Activated CD4-positive, alpha-beta memory T cell treated with anti-CD3 and anti-CD28 coated beads for 36 hours (primary cell): ENCODE data around the gene CST9L. TPM values are rescaled to one million over a fixed set of nuclear protein-coding genes. Genes with fewer than 3 reads are reported as not detected.

Experiments
- CTCF ChIA-PET: fragments of 350-600 bp; sonication (Branson Sonifier 250); formaldehyde crosslinking; loops from one replicate; lab custom pipeline; 2021; ENCODE audit warnings: antibody characterized with exemption, inconsistent platforms; lab: Charles Lee
- POLR2A ChIA-PET: fragments of 350-600 bp; sonication (Branson Sonifier 250); formaldehyde crosslinking; loops from one replicate; lab custom pipeline; 2021; ENCODE audit warnings: antibody characterized with exemption; lab: Charles Lee
- DNase-seq: peaks from one replicate; pipeline ENCODE4 v3.0.0-alpha.2; 2020
- H3K27ac Mint-ChIP-seq: one replicate; pipeline ENCODE4 v1.8.0; 2021; ENCODE audit warnings: mixed read lengths
- H3K27me3 Mint-ChIP-seq: one replicate; pipeline ENCODE4 v1.8.0; 2021; ENCODE audit warnings: mixed read lengths
- H3K36me3 Mint-ChIP-seq: one replicate; pipeline ENCODE4 v1.8.0; 2021; ENCODE audit warnings: mixed read lengths
- H3K4me1 Mint-ChIP-seq: one replicate; pipeline ENCODE4 v1.8.0; 2021; ENCODE audit warnings: low read depth, mixed read lengths
- H3K4me3 Mint-ChIP-seq: one replicate; pipeline ENCODE4 v1.8.0; 2021; ENCODE audit warnings: mild to moderate bottlenecking, mixed read lengths
- H3K9me3 Mint-ChIP-seq: one replicate; pipeline ENCODE4 v1.8.0; 2021; ENCODE audit warnings: mixed read lengths
- intact Hi-C: fragments of 100-400 bp; cut with micrococcal nuclease; formaldehyde crosslinking; loops from one replicate; pipeline ENCODE4 v1.15.1; 2023
- total RNA-seq, 2 experiments: library from RNA; stranded (reverse); gene quantifications; one replicate each; pipeline ENCODE4 v1.2.3, GENCODE V29; 2021

CST9L gene
- total RNA-seq, 2 experiments from 2014 or later, result not detected

DNA sequence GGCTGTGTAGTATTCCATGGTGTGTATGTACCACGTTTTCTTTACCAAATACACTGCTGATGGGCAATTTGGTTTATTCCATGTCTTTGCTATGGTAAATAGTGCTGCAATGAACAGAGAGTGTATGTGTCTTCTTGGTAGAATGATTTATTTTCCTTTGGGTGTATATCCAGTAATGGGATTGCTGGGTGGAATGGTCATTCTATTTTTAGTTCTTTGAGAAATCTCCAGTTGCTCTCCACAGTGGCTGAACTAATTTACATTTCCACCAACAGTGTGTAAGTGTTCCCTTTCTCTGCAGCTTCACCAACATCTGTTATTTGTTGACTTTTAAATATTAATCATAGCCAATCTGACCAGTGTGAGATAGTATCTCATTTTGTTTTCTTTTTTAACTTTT, 13.9 kb downstream of the CST9L start:
- DNase-seq, result no peak
- Mint-ChIP-seq H3K4me1 (no peaks in the 10 kb centered on the region), H3K9me3 (peaks cover 6% of the 10 kb centered on the region), H3K4me3 (no peak overlapping the region), H3K36me3 (no peaks in the 10 kb centered on the region), H3K27me3 (no peaks in the 10 kb centered on the region), H3K27ac (no peak overlapping the region)
- POLR2A ChIA-PET, result no interaction called here
- intact Hi-C loops, result no loop called here
- CTCF ChIA-PET, result no interaction called here

DNA sequence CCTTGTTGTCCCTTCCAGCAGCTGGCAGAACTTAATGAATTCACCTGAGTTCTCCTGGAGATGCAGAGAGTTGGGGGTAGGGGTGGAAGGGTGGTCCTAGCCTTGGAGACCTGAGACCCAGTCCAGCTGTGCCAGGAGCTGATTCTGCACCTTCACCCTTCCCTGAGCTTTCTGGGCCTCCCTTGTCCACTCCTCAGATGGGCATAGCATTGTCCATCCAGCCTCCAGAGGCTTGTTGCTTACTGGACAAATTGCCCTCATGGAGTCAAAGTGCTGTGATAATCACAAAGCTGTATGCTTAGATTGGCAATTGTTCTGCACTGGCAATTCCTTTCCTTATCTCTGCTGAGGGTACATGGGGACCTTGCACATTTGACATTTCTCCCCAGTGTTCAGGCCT, 16.5 kb downstream of the CST9L start:
- CTCF ChIA-PET, result no interaction called here
- H3K27ac Mint-ChIP-seq, result no peak overlapping the region

DNA sequence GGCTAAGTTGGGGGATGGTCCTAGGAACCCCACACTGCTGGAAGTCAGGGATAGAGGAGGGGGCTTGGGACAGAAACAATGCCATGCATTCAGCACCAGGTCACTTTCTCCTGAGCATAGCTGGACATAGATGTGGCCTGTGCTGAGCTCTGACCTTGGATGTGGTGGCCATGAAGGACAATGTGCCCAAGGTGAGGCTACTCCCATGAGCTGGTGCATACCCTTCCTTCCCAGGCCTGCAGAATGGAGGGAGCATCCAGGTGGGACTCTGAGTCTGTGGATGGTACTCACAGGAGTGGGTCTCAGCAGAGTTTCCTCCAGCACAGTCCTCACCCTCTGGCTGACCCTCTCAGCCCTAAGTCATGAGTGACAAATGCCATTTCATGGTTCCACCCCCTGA, 16.9 kb downstream of the CST9L start:
- POLR2A ChIA-PET, result no interaction called here
- Mint-ChIP-seq H3K9me3 (no peaks in the 10 kb centered on the region), H3K27ac (no peak overlapping the region), H3K36me3 (no peaks in the 10 kb centered on the region), H3K4me3 (no peak overlapping the region), H3K4me1 (no peaks in the 10 kb centered on the region), H3K27me3 (no peaks in the 10 kb centered on the region)
- CTCF ChIA-PET, result no interaction called here
- DNase-seq, result no peak
- intact Hi-C loops, result no loop called here

More for the DNA sequence above, 16.5 kb downstream of the CST9L start:
- intact Hi-C loops, result no loop called here
- POLR2A ChIA-PET, result no interaction called here
- DNase-seq, result no peak
- H3K27me3 Mint-ChIP-seq, result no peaks in the 10 kb centered on the region
- no peak overlapping the region for H3K4me3 Mint-ChIP-seq
- H3K36me3 Mint-ChIP-seq, result no peaks in the 10 kb centered on the region
- H3K4me1 Mint-ChIP-seq, result no peaks in the 10 kb centered on the region
- H3K9me3 Mint-ChIP-seq, result no peaks in the 10 kb centered on the region

DNA sequence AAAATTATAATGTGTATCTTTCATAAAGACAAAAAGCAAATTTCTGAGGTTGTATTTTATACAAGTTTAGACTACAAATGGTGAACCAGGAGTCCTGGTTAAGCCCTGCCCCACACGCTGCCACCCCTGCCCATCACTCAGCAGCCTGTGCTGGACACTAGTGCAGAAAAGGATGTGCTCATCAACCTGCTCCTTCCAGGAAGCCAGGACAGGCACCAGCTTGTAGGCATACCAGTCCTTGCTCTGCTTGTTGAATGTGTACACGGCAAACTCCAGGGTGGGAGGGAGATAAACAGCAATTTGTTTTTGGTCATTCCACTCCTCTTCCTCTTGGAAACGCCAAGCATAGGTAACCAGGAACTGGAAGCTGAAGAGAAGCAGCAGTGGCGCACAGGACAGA, 18.1 kb downstream of the CST9L start:
- Mint-ChIP-seq H3K27me3 (no peaks in the 10 kb centered on the region), H3K36me3 (no peaks in the 10 kb centered on the region), H3K27ac (no peak overlapping the region), H3K9me3 (no peaks in the 10 kb centered on the region), H3K4me3 (no peak overlapping the region), H3K4me1 (no peaks in the 10 kb centered on the region)
- intact Hi-C loops, result no loop called here
- POLR2A ChIA-PET, result no interaction called here
- CTCF ChIA-PET, result no interaction called here
- no peak for DNase-seq

DNA sequence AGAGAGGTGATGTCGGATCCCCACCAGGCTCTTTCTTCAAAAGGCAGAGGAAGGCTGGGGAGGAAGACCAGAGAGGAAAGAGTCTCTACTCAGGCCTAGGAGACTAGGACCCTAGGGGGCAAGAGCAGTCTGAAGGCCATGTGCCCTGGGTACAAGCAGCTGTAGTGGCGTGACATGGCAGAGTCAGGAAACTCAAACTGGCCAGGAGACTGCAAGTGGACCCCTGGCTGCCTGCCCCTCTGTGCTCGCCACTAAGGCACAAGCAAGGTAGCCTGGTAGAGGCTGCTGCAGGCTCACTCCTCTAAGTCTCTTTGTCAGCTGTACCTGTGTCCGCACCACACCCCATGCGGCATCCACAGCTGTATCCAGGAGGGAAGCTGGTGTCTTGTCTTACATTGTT, 19.9 kb downstream of the CST9L start:
- ChIA-PET POLR2A (no interaction called here), CTCF (no interaction called here)
- no peaks in the 10 kb centered on the region for H3K4me1 Mint-ChIP-seq
- peaks cover 2% of the 10 kb centered on the region for H3K27me3 Mint-ChIP-seq
- no peak overlapping the region for H3K4me3 Mint-ChIP-seq
- no peak overlapping the region for H3K27ac Mint-ChIP-seq
- no peaks in the 10 kb centered on the region for H3K36me3 Mint-ChIP-seq
- no peak for DNase-seq
- intact Hi-C loops, result no loop called here
- H3K9me3 Mint-ChIP-seq, result no peaks in the 10 kb centered on the region

DNA sequence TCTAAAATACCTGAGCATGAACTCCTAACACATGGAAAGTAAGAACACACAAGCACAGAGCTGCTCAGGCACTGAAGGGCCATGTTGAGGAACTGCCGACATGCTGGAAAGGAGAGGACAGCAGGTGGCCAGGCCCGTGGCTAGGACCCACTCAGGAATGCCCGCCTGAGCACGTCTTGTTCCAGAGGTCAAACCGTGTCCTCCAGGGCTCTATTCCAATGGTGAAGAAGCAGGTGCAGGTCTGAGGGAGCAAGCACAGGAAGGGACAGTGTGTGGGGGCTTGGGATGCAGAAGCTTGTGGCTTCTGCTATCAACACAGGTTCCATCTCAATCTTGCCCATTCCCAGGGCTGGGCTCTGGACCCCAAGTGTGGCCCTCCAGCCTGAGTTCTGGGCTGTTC, 20.7 kb downstream of the CST9L start:
- Mint-ChIP-seq H3K9me3 (no peaks in the 10 kb centered on the region), H3K4me3 (no peak overlapping the region), H3K27ac (no peak overlapping the region), H3K27me3 (peaks cover 2% of the 10 kb centered on the region), H3K4me1 (no peaks in the 10 kb centered on the region), H3K36me3 (no peaks in the 10 kb centered on the region)
- ChIA-PET CTCF (no interaction called here), POLR2A (no interaction called here)
- no peak for DNase-seq
- intact Hi-C loops, result no loop called here

DNA sequence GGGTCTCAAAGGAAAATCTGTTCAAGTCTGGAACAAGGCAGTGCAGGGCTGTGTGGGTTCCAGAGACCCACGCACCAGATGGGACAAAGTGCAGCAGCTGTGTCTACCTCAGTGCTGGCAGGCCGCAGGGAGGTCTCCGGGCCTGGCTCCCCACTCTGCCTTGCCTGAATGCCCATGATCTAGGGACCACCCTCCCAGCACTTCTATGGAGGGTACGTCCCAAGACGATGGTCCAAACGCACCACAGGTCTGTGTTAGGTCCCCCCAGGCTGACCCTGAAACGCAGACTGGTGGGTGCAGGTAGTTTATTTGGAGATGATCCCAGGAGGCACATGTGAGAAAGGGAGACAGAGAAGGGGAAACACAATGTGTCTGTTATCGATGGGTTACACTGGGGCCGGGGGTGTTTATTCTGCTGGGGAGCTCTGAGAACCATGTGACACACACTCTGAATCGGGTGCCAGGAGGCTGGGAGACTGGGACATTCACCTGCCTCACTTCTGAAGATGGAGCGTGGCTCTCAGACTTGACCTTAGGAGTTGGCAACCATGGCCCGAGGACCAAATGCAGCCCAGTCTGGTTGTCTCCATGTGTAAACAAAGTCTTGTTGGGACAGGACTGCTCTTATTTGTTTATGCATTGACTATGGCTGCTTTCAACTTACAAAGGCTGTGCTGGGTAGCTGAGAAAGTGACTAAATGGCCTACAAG, 21.7 kb downstream of the CST9L start:
- no peaks in the 10 kb centered on the region for H3K36me3 Mint-ChIP-seq
- ChIA-PET POLR2A (no interaction called here), CTCF (no interaction called here)
- H3K9me3 Mint-ChIP-seq, result no peaks in the 10 kb centered on the region
- no peak for DNase-seq
- H3K27me3 Mint-ChIP-seq, result peaks cover 4% of the 10 kb centered on the region
- intact Hi-C loops, result no loop called here
- no peaks in the 10 kb centered on the region for H3K4me1 Mint-ChIP-seq
- no peak overlapping the region for H3K4me3 Mint-ChIP-seq
- no peak overlapping the region for H3K27ac Mint-ChIP-seq

DNA sequence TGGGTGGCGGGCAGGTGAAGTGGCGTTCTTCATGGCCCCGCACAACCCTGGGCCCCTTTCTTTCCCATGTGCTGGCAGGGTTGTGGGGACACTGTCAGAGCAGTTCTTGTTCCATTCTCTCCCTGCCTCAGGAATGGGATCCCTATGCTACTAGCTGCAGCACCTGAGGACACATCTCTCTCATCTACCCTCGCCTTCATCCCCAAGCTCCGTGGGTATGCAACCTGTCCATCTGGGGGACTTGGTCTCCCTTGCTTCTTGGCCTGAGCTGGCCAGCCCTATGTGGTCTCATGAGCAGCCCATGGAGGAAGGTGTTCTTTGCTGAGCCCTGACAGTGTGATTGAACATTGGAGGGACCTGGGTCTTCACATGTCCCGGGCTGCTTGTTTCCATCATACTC, 24.2 kb downstream of the CST9L start:
- no peak overlapping the region for H3K4me3 Mint-ChIP-seq
- CTCF ChIA-PET, result no interaction called here
- no peaks in the 10 kb centered on the region for H3K36me3 Mint-ChIP-seq
- H3K4me1 Mint-ChIP-seq, result no peaks in the 10 kb centered on the region
- no peak overlapping the region for H3K27ac Mint-ChIP-seq
- POLR2A ChIA-PET, result no interaction called here
- H3K9me3 Mint-ChIP-seq, result no peaks in the 10 kb centered on the region
- intact Hi-C loops, result no loop called here
- peaks cover 11% of the 10 kb centered on the region for H3K27me3 Mint-ChIP-seq
- no peak for DNase-seq

DNA sequence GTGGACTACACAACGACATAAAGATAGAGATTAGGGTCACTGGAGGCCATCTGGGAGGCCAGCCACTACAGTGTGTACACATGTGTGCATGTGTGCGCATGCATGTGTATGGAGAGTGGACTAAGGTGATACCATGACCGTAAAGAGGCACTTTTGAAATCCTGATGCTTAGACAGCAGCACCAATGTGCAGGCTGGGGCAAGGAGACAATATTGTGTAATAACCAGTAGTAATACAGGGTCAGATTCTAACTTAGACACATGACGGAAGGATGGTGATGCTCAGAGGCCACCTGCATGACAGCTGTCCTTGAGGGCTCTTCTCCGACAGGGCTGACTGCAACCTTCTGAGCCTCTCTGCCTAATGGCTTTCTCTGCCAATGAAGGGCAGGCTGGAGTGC, 25.5 kb downstream of the CST9L start:
- no peak for DNase-seq
- H3K4me1 Mint-ChIP-seq, result no peaks in the 10 kb centered on the region
- no peak overlapping the region for H3K4me3 Mint-ChIP-seq
- intact Hi-C loops, result no loop called here
- H3K9me3 Mint-ChIP-seq, result no peaks in the 10 kb centered on the region
- H3K27me3 Mint-ChIP-seq, result peaks cover 11% of the 10 kb centered on the region
- no peak overlapping the region for H3K27ac Mint-ChIP-seq
- POLR2A ChIA-PET, result no interaction called here
- H3K36me3 Mint-ChIP-seq, result no peaks in the 10 kb centered on the region
- CTCF ChIA-PET, result no interaction called here

DNA sequence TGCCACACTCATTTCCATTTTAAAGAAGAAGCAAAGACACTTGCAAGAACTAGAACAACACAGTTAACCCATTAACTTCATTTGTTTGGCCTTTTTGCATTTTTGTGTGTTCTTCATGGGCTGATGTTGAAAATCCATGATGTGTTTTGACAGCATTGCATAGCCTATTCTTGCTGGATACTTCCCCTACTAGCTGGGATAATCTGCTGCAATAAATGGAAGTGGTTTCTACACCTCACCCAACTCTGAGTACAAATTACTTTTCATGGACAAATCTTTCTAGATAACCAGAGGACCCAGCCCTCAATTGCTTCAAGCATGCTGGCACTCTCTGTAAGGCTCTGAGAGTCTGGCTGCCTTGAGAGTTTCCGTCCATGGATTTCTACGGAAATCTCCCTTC, 26.5 kb downstream of the CST9L start:
- no peak for DNase-seq
- ChIA-PET POLR2A (no interaction called here), CTCF (no interaction called here)
- intact Hi-C loops, result no loop called here
- no peak overlapping the region for H3K27ac Mint-ChIP-seq
- H3K36me3 Mint-ChIP-seq, result no peaks in the 10 kb centered on the region
- H3K4me1 Mint-ChIP-seq, result no peaks in the 10 kb centered on the region
- peaks cover 11% of the 10 kb centered on the region for H3K27me3 Mint-ChIP-seq
- H3K9me3 Mint-ChIP-seq, result no peaks in the 10 kb centered on the region
- no peak overlapping the region for H3K4me3 Mint-ChIP-seq

DNA sequence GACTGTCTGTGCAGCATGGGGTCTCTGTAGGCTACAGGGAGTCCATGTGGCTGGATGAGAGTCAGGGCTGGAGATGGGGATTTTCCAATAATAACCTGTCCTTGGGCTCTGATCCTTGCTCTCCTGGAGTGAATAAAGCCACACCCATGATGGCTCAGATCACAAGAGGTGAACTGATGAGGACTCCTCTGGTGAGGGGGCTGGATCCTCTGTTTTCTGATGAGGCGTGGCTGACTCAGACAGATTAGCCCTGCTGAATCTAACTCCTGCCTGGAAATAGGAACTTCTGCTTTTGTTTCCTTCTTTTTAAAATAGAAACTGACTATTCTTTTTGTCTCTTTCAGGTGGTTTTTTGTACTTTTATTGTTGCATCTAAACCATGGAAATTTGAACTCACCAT, 27.0 kb downstream of the CST9L start:
- H3K4me3 Mint-ChIP-seq, result no peak overlapping the region
- ChIA-PET POLR2A (no interaction called here), CTCF (no interaction called here)
- peaks cover 11% of the 10 kb centered on the region for H3K27me3 Mint-ChIP-seq
- H3K4me1 Mint-ChIP-seq, result no peaks in the 10 kb centered on the region
- H3K27ac Mint-ChIP-seq, result no peak overlapping the region
- no peaks in the 10 kb centered on the region for H3K36me3 Mint-ChIP-seq
- intact Hi-C loops, result no loop called here
- H3K9me3 Mint-ChIP-seq, result no peaks in the 10 kb centered on the region
- no peak for DNase-seq

DNA sequence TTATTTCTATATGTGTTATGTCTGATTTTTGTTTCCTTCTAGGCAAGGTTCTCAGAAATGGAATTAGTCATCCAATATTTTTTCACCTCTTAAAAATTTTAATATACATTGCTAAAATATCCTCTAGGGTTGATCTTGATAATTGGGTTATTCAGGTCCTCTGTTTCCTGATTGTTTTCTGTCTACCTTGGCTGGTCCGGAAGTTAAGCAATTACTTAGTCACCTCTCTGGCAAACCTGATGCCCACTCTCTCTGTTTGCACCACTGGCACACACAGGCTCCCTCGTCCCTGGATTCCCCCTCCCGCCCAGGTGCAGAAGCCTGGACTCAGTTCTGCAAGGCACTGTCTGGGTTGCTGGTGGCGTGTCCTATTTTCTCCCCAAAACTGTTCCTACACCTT, 27.7 kb downstream of the CST9L start:
- no peak for DNase-seq
- CTCF ChIA-PET, result no interaction called here
- H3K27me3 Mint-ChIP-seq, result peaks cover 11% of the 10 kb centered on the region
- H3K36me3 Mint-ChIP-seq, result no peaks in the 10 kb centered on the region
- no peaks in the 10 kb centered on the region for H3K9me3 Mint-ChIP-seq
- no peaks in the 10 kb centered on the region for H3K4me1 Mint-ChIP-seq
- no peak overlapping the region for H3K27ac Mint-ChIP-seq
- POLR2A ChIA-PET, result no interaction called here
- intact Hi-C loops, result no loop called here
- no peak overlapping the region for H3K4me3 Mint-ChIP-seq

DNA sequence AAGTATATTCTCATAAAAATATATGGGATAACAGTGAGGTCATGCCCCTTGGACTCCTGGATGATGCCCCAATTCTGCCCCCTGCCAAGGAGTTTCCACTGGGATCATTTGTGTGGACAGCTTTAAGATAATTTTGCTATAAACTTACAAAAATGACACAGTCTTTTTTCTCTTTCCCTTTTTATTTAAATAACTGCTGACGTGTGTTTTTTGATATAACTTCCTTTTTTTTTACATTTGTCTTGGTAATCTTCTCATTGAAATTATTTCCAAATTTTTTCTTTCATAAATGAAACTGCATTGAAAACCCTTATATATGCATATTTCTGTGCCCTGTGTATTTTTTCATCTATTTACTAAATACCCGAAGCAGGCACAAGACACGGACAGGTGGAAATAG, 31.3 kb downstream of the CST9L start:
- Mint-ChIP-seq H3K27ac (no peak overlapping the region), H3K4me3 (no peak overlapping the region), H3K4me1 (no peaks in the 10 kb centered on the region), H3K27me3 (peaks cover 9% of the 10 kb centered on the region), H3K9me3 (no peaks in the 10 kb centered on the region), H3K36me3 (no peaks in the 10 kb centered on the region)
- intact Hi-C loops, result no loop called here
- no peak for DNase-seq
- CTCF ChIA-PET, result no interaction called here
- POLR2A ChIA-PET, result no interaction called here
